Choroid plexus epithelial cell (primary cell): ENCODE results near the gene ZNF683.
A peak's percentile ranks its signal among the peaks of the same experiment; 100 is the strongest.

ENCODE experiments used
- DNase-seq: peaks from one replicate; pipeline ENCODE4 v3.0.0-alpha.2; 2010; ENCODE audit warnings: low read depth
- H3K4me3 ChIP-seq: 2 replicates; pipeline ENCODE4 v1.5.1; 2011; ENCODE audit warnings: low read depth, mild to moderate bottlenecking, control low read depth, low read length, moderate library complexity
- TF ChIP-seq, protein P1 (sequence below): conservative IDR thresholded peaks from 2 replicates; pipeline ENCODE4 v1.5.1; 2011; ENCODE audit warnings: low read depth, mild to moderate bottlenecking, control low read depth, inconsistent platforms, low read length, moderate library complexity

ZNF683 gene

DNA sequence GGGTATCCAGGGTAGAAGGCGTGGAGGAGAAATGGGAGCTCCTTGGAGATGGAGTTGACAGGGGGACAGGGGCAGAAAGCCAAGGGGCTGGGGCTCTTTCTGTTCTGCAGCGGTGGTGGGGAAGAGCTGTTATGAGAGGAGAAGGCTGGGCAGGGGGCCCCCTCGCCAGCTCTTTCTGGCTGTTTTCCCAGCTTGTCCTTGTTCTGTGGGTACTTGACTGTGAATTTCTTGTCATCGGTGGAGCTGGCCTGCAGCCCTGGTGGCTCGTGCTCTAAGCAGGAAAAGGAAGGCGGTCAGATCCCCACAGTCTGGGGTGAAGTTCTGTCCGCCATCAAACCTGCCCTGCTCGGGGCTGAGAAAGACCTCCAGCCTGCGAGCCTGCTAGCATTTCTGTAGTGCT lies 7.6 kb downstream of the ZNF683 start:
- no peak overlapping the region for H3K4me3 ChIP-seq
- no peak for DNase-seq
- TF ChIP-seq, protein P1, sequence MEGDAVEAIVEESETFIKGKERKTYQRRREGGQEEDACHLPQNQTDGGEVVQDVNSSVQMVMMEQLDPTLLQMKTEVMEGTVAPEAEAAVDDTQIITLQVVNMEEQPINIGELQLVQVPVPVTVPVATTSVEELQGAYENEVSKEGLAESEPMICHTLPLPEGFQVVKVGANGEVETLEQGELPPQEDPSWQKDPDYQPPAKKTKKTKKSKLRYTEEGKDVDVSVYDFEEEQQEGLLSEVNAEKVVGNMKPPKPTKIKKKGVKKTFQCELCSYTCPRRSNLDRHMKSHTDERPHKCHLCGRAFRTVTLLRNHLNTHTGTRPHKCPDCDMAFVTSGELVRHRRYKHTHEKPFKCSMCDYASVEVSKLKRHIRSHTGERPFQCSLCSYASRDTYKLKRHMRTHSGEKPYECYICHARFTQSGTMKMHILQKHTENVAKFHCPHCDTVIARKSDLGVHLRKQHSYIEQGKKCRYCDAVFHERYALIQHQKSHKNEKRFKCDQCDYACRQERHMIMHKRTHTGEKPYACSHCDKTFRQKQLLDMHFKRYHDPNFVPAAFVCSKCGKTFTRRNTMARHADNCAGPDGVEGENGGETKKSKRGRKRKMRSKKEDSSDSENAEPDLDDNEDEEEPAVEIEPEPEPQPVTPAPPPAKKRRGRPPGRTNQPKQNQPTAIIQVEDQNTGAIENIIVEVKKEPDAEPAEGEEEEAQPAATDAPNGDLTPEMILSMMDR: no peak

DNA sequence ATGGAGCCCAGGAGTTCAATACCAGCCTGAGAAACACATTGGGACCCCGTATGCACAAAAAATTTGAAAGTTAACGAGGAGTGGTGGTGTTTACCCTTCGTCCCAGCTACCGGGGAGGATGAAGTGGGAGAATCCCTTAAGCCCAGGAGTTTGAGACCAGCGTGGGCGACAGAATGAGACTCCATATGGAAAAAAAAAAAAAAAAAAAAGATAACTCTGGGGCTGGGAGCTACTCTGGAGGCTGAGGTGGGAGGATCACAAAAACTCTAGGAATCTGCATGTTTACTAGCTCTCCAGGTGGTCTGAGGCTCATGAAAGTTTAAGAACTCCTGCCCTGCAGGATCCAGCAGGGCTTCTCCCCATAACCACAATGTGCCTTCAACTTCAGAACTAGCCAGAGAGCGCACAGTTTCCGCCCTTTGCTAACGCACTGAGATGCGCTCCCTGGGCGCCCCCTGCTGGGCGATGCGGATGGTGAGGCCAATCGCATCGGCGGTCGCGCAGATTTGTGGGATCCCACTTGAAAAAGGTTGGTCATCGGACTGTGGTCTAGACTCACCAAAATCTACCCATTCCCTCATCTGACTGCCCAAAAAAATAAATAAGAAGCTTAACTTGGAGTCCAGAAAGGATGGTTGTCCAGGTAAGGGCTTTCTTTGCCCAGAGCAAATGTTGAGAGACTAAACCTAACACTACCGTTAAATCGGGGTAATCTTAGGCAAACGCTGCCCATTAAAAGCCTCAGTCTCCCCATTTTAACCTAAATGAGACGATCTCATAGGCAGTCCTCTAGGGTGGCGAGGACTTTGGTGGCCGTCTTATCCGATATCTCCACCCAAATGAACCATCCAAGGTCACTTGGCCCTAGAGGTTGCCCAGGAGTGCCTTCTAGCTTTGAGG lies 8.8 kb downstream of the ZNF683 start:
- no peak overlapping the region for H3K4me3 ChIP-seq
- DNase-seq: peak; percentile 78
- TF ChIP-seq, protein P1: peak; percentile 98

DNA sequence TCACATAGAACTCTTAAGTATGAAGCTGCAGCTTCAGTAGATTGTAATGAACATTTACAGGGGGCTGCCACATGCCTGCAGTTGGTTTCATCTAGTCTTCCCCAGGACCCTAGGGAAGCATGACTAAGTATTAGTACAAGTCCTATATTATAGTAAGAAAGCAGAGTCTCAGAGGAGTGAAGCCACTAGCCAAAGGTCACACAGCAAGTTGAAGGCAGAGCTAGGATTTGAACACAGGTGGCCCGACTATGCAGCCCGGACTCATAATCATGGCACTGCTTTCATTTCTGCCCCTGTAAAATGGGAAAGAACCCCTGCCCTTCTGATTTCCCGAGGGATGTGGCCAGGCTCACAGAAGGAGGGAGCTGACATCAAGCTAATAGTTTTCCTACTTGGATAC lies 10.2 kb downstream of the ZNF683 start:
- H3K4me3 ChIP-seq: no peak overlapping the region
- no peak for DNase-seq
- TF ChIP-seq, protein P1: no peak

DNA sequence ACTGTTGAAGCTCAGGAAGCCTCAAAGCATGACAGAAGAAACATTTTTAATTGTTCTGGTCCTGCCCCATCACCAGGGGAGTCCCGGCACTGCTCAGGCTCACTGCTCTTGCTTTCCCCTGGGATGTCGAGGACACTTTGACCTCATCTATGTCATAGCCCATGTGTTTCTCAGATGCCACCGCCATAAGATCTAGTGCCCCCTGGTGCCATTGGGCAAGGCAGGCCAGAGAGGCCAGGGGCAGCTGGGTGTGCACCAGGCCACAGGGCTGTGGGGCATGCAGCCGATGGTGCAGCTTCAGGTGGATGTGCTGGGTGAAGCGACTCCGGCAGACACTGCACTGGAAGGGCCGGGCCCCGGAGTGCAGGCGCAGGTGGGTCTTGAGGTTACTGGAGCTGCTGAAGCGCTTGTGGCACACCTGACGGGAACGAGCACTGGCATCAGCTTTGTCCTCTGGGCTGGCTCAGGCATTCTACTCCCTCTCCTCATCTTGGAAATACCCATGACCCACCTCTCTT lies 10.9 kb downstream of the ZNF683 start:
- TF ChIP-seq, protein P1: no peak
- no peak overlapping the region for H3K4me3 ChIP-seq
- DNase-seq: no peak

DNA sequence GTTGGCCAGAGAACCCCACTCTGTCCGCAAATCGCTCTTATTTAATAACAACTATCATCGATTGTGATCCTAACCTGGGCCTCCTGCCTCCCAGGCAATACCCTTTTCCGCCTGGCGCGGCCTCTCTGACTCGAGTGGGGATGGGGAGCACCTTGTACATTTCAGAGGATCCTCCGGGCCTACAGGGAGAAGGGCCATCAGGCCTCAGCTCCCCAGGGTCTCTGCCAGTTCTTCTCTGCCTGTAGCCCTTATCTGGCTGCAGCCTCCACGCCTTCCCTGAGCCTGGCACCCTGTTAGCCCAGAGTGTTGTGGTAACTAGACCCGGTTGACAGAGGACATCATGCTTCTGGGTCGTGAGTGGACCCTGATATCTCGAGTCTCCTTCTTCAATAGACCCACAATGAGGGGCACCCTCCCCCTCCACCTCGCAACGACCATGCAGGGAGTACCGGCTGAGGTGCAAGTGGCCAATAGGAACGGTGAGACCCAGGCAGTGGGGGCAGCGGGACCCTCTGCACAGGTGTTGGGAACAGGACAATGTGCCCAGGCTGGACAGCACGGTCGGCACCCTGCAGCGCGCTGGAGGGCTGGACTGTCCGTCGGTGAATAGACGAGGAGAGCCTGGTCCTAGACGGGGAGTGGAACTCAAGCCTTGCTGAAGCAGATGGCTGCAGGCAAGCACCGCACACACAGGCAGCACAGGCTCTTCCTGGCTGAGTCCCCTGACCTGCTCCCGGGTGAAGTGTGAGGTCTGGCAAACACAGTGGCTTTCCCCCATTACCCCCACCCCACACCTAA lies 11.5 kb downstream of the ZNF683 start:
- no peak for DNase-seq
- TF ChIP-seq, protein P1: no peak
- H3K4me3 ChIP-seq: peak overlapping the region; percentile 17

DNA sequence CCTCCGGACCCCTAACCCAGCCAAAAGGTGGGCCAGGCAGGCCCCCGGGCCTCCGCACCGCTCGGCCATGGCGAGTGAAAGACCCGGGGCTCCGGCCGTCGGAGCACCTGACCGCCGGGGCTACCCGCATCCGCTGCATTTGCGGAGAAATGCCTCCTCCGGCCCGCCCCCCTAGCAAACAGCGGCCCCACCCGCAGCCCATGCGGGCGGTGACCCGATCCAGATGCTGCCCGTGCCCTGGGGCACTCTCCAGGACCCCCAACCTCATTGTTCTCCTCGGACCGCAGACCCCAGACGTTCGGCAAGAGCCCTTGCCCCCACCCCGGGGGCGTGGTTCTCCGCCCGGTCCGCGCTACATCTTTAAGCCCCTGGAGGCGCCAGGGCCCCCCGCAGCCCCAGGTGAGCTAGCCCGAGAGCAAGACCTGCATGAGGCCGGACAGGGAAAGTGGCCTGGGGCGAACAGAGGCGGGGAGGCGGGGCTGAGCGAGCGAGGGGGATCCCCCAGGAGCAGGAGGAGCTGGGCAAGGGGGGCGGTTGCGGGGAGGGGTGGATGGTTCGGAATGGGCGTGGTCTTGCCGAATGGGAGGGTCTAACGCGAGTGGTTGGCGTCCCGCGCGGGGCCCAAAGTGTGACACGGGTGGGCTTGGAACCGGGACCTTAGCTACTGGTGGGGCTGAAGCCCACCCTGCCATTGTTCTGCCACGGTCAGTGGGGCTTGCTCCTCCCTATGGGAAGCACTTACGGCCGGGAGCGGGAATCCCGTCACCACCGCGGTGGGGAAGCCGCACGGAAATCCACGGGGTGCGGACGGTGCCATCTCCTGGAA lies 12.4 kb downstream of the ZNF683 start:
- peak overlapping the region; percentile 17 for H3K4me3 ChIP-seq
- TF ChIP-seq, protein P1: no peak
- DNase-seq: no peak
